DMS53 treated with DMSO at 0.1 percent for 48 hours (cell line): ENCODE results near the gene PPP2R5A.
A peak's percentile ranks its signal among the peaks of the same experiment; 100 is the strongest.
"Not testable (repeated sequence)": the region's sequence is repeated elsewhere in the genome, so short reads cannot be mapped to it uniquely, and the experiment has no call there.

Source experiments
- DNase-seq: peaks from one replicate; lab custom pipeline; 2025; ENCODE audit not compliant: unreplicated experiment; lab: John Stamatoyannopoulos, UW

PPP2R5A gene

GRCh38 chr1:212351588-212352362 lies 66.6 kb downstream of the PPP2R5A start:
- no peak for DNase-seq

- DNase-seq: no peak
These were observed 68.0 kb downstream of the PPP2R5A start for GRCh38 chr1:212353181-212353580.

- no peak for DNase-seq
These were observed 69.3 kb downstream of the PPP2R5A start for GRCh38 chr1:212354464-212354863.

- no peak for DNase-seq
These were observed 70.2 kb downstream of the PPP2R5A start for GRCh38 chr1:212355230-212355969.

GRCh38 chr1:212359794-212360479 lies 74.7 kb downstream of the PPP2R5A start:
- no peak for DNase-seq

- DNase-seq: no peak
These were observed 79.8 kb downstream of the PPP2R5A start for GRCh38 chr1:212364985-212365384.

- no peak for DNase-seq
These were observed 81.7 kb downstream of the PPP2R5A start for GRCh38 chr1:212366901-212367300.

GRCh38 chr1:212367474-212368072 lies 82.4 kb downstream of the PPP2R5A start:
- no peak for DNase-seq

- peak; percentile 60 for DNase-seq
These were observed 82.9 kb downstream of the PPP2R5A start for GRCh38 chr1:212368073-212368484.

GRCh38 chr1:212375986-212376385 lies 90.8 kb downstream of the PPP2R5A start:
- no peak for DNase-seq

GRCh38 chr1:212377644-212378043 lies 92.4 kb downstream of the PPP2R5A start:
- no peak for DNase-seq

GRCh38 chr1:212379366-212379765 lies 94.2 kb downstream of the PPP2R5A start:
- no peak for DNase-seq

GRCh38 chr1:212381397-212382035 lies 96.3 kb downstream of the PPP2R5A start:
- no peak for DNase-seq

GRCh38 chr1:212386029-212386428 lies 100.8 kb downstream of the PPP2R5A start:
- DNase-seq: no peak

GRCh38 chr1:212388985-212389716 lies 103.9 kb downstream of the PPP2R5A start:
- no peak for DNase-seq

GRCh38 chr1:212395678-212396437 lies 110.6 kb downstream of the PPP2R5A start:
- DNase-seq: not testable (repeated sequence)

GRCh38 chr1:212396638-212397037 lies 111.4 kb downstream of the PPP2R5A start:
- no peak for DNase-seq

GRCh38 chr1:212397171-212397570 lies 112.0 kb downstream of the PPP2R5A start:
- no peak for DNase-seq

GRCh38 chr1:212401042-212401441 lies 115.8 kb downstream of the PPP2R5A start:
- DNase-seq: no peak
